Ascending aorta (tissue), 2 donors: ENCODE results near the gene GRK5. TPM values are rescaled to one million over a fixed set of nuclear protein-coding genes. Genes with fewer than 3 reads are reported as not detected.

Source experiments
- DNase-seq, 2 donors: peaks; one replicate each; pipeline ENCODE4 v3.0.0-alpha.2; 2019; ENCODE audit warnings: low spot score in 2 of 2
- H3K27ac ChIP-seq, 2 donors: fragments of 200-600 bp; sonication (generic); one replicate each; pipeline ENCODE4 v1.5.1; 2016 to 2017; ENCODE audit warnings: mild to moderate bottlenecking in 1 of 2
- H3K27me3 ChIP-seq: fragments of 200-600 bp; sonication (generic); one replicate; pipeline ENCODE4 v1.5.1; 2017
- H3K36me3 ChIP-seq, 2 donors: fragments of 200-600 bp; sonication (generic); one replicate each; pipeline ENCODE4 v1.5.1; 2016
- H3K4me1 ChIP-seq, 2 donors: fragments of 200-600 bp; sonication (generic); one replicate each; pipeline ENCODE4 v1.5.1; 2016 to 2017; ENCODE audit warnings: mild to moderate bottlenecking in 1 of 2
- H3K4me3 ChIP-seq, 2 donors: fragments of 200-600 bp; sonication (generic); one replicate each; pipeline ENCODE4 v1.5.1; 2016 to 2017; ENCODE audit warnings: mild to moderate bottlenecking in 1 of 2
- H3K9me3 ChIP-seq, 2 donors: fragments of 200-600 bp; sonication (generic); one replicate each; pipeline ENCODE4 v1.5.1; 2016
- CTCF ChIP-seq, 3 experiments: fragments of 200-600 bp in 2 of 3; fragments of 450-650 bp in 1 of 3; sonication (generic) in 2 of 3; IDR thresholded peaks; one replicate each; pipeline ENCODE4 v1.5.1; 2016 to 2019; ENCODE audit warnings: antibody characterized with exemption in 3 of 3, mild to moderate bottlenecking in 1 of 3, moderate library complexity in 1 of 3
- intact Hi-C: fragments of 100-400 bp; cut with DNase I; formaldehyde crosslinking; loops from one replicate; pipeline ENCODE4 v1.15.1; 2023
- total RNA-seq: library from RNA; depleted of rRNA; stranded (reverse); fragments of >200 nt; gene quantifications from one replicate; pipeline ENCODE4 v1.1.0, GENCODE V29; 2016

GRK5 gene
- total RNA-seq, 1 donor from 2014 or later: 75.5 TPM

GRCh38 chr10:119312241-119312640 lies 104.9 kb downstream of the GRK5 start:
- intact Hi-C loops: no loop called here
- no peak for TF ChIP-seq CTCF (IDR thresholded peaks at IDR 0.05)
- Histone ChIP-seq H3K27ac (peak overlapping the region; percentile 80 to 95), H3K27me3 (no peaks in the 10 kb centered on the region), H3K36me3 (no peaks in the 10 kb centered on the region), H3K4me1 (peaks cover 39 to 85% of the 10 kb centered on the region in 2 donors), H3K4me3 (no peak overlapping the region), H3K9me3 (no peaks in the 10 kb centered on the region)
- no peak for DNase-seq

GRCh38 chr10:119313024-119313423 lies 105.7 kb downstream of the GRK5 start:
- DNase-seq: no peak
- Histone ChIP-seq H3K27me3 (no peaks in the 10 kb centered on the region), H3K4me1 (peaks cover 44 to 87% of the 10 kb centered on the region in 2 donors), H3K27ac (peak overlapping the region; percentile 86 to 95), H3K36me3 (no peaks in the 10 kb centered on the region), H3K9me3 (no peaks in the 10 kb centered on the region), H3K4me3 (no peak overlapping the region)
- no peak for TF ChIP-seq CTCF (IDR thresholded peaks at IDR 0.05)
- intact Hi-C loops: no loop called here

- H3K36me3 ChIP-seq: no peaks in the 10 kb centered on the region
- H3K27me3 ChIP-seq: no peaks in the 10 kb centered on the region
- peak overlapping the region; percentile 86 to 95 for H3K27ac ChIP-seq
- DNase-seq: no peak
- TF ChIP-seq CTCF (IDR thresholded peaks at IDR 0.05): no peak
- intact Hi-C loops: loop anchor here (2.0 kb wide), 2 partner anchors 61 to 127 kb away; no protein-coding TSS in a partner anchor
- no peaks in the 10 kb centered on the region for H3K9me3 ChIP-seq
- peaks cover 47 to 88% of the 10 kb centered on the region in 2 donors for H3K4me1 ChIP-seq
- peak overlapping the region in 1 of 2 donors; percentile 5 for H3K4me3 ChIP-seq
Measured at GRCh38 chr10:119313644-119314043, 106.3 kb downstream of the GRK5 start.

- intact Hi-C loops: loop anchor here (2.0 kb wide), 2 partner anchors 61 to 127 kb away; no protein-coding TSS in a partner anchor
- DNase-seq: no peak
- Histone ChIP-seq H3K4me1 (peaks cover 44 to 88% of the 10 kb centered on the region in 2 donors), H3K36me3 (no peaks in the 10 kb centered on the region), H3K4me3 (peak overlapping the region in 1 of 2 donors; percentile 5), H3K9me3 (no peaks in the 10 kb centered on the region), H3K27ac (peak overlapping the region; percentile 86 to 95), H3K27me3 (no peaks in the 10 kb centered on the region)
- TF ChIP-seq CTCF (IDR thresholded peaks at IDR 0.05): no peak
Measured at GRCh38 chr10:119314061-119314460, 106.7 kb downstream of the GRK5 start.

- Histone ChIP-seq H3K36me3 (no peaks in the 10 kb centered on the region), H3K27me3 (no peaks in the 10 kb centered on the region), H3K9me3 (no peaks in the 10 kb centered on the region), H3K4me1 (peaks cover 39 to 88% of the 10 kb centered on the region in 2 donors), H3K4me3 (peak overlapping the region in 1 of 2 donors; percentile 5), H3K27ac (peak overlapping the region; percentile 86 to 95)
- intact Hi-C loops: loop anchor here (2.0 kb wide), 2 partner anchors 62 to 126 kb away; no protein-coding TSS in a partner anchor
- DNase-seq: no peak
- TF ChIP-seq CTCF (IDR thresholded peaks at IDR 0.05): no peak
Measured at GRCh38 chr10:119314486-119314885, 107.1 kb downstream of the GRK5 start.
